ENCODE data around the gene CARMIL1. TPM values are rescaled to one million over a fixed set of nuclear protein-coding genes. Genes with fewer than 3 reads are reported as not detected.

The CARMIL1 gene
- total RNA-seq, 1 donor from 2014 or later = 30.4 TPM

DNA sequence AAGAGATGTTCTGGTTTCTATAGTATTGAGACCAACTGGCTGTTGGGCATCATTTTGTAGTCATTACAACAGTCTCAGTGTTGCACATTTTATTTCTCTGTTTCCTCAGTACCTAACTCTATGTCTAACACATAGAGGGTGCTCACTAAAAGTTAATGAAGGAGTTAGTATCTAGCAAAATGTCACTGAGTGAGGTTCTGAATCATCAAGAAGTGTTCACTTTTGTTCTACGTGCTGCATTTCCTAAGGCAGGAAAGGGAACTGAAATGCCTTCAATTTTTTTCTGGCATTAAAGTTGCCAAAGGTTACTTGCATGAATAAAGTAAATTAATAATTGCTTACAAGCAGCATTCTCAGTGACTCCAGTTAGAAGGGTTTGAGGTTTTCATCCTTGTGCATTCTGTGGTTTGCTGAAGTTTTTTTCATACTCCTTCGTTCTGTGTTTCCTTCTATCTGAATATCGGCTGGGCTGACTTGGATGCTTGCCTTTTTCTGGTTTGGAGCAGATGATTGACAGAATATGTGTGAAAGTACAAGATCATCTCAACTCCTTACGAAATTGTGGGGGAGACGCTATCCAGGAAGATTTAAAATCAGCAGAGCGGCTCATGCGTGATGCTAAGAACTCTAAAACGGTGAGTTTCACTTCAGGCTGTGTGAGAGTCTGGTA lies 258.3 kb downstream of the CARMIL1 start:
- Histone ChIP-seq H3K36me3 (peaks cover 34% of the 10 kb centered on the region), H3K4me1 (no peaks in the 10 kb centered on the region), H3K9me3 (no peaks in the 10 kb centered on the region), H3K27me3 (ENCODE audit: low read depth) (no peaks in the 10 kb centered on the region), H3K4me3 (no peak overlapping the region), H3K27ac (no peak overlapping the region)
- ATAC-seq (no peak), DNase-seq (no peak)
- TF ChIP-seq, protein P1, sequence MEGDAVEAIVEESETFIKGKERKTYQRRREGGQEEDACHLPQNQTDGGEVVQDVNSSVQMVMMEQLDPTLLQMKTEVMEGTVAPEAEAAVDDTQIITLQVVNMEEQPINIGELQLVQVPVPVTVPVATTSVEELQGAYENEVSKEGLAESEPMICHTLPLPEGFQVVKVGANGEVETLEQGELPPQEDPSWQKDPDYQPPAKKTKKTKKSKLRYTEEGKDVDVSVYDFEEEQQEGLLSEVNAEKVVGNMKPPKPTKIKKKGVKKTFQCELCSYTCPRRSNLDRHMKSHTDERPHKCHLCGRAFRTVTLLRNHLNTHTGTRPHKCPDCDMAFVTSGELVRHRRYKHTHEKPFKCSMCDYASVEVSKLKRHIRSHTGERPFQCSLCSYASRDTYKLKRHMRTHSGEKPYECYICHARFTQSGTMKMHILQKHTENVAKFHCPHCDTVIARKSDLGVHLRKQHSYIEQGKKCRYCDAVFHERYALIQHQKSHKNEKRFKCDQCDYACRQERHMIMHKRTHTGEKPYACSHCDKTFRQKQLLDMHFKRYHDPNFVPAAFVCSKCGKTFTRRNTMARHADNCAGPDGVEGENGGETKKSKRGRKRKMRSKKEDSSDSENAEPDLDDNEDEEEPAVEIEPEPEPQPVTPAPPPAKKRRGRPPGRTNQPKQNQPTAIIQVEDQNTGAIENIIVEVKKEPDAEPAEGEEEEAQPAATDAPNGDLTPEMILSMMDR (IDR thresholded peaks at IDR 0.05) = no peak
- intact Hi-C loops (cut with DNase I) = no loop called here

DNA sequence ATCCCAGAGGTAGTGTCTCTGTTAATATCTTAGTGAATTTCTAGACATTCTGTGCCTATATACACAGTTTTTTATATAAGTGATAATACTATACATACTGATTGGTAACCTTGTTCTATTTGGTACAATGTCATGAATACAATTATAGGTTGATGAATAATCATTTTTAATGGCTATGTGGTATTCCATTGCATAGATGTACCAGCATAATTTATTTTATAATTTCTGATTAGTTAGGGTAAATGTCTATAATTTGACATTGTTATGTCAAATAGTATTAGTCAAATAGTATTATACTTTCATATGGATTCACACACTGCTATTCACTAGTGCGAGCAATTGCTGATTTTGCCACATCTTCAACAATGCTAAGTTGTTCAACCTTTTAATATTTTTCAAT lies 262.1 kb downstream of the CARMIL1 start:
- Histone ChIP-seq H3K36me3 (peaks cover 30% of the 10 kb centered on the region), H3K4me3 (no peak overlapping the region), H3K9me3 (no peaks in the 10 kb centered on the region), H3K27ac (no peak overlapping the region), H3K27me3 (ENCODE audit: low read depth) (no peaks in the 10 kb centered on the region), H3K4me1 (no peaks in the 10 kb centered on the region)
- intact Hi-C loops (cut with DNase I) = no loop called here
- TF ChIP-seq, protein P1 (IDR thresholded peaks at IDR 0.05) = no peak
- DNase-seq (no peak), ATAC-seq (no peak)

DNA sequence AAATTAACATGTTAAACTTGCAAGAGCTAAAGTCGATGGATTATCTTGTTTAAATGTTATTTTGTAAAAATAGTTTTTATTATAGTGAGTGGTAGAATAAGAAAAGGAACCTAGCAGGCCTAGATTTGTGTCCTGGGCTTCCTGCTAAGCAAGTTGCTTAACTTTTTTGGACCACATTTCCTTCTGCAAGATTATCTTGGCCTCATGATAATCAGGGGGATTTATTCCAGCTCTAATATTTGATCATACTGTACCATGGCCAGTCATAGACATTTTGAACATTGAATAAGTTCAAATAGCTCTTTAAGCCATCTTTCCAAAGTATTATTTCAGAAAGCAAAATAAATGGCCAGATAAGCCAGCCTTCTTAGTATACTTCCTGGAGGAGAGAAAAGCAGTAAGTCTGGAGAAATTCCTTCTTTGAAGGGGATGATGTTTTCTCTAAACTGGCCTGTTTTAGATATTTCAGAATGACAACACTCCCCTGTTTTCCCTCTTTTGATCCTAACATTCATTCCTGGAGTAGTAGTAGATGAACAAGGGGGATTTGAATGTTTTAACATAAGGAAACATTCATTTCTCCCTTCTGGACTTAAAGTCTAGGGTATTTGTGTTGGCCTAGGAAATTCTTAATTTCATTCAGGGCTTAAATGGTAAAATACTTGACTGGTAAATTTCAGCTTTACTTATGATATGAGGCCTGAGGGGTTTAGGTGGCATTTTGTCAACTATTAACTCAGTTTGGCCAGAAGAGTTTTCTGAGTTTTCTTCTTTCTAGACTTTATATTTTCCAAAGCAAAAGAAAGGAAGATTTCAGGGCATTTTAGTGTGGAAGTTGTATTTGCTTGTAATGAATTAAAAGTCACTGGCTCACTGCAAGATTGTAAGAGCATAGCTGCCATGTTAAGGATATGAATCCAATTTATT lies 264.1 kb downstream of the CARMIL1 start:
- no peak overlapping the region for H3K4me3 ChIP-seq
- no peaks in the 10 kb centered on the region for H3K9me3 ChIP-seq
- H3K27me3 ChIP-seq (ENCODE audit: low read depth) = no peaks in the 10 kb centered on the region
- no peak for ATAC-seq
- intact Hi-C loops (cut with DNase I) = no loop called here
- peaks cover 22% of the 10 kb centered on the region for H3K36me3 ChIP-seq
- no peaks in the 10 kb centered on the region for H3K4me1 ChIP-seq
- TF ChIP-seq, protein P1 (IDR thresholded peaks at IDR 0.05) = no peak
- no peak for DNase-seq
- no peak overlapping the region for H3K27ac ChIP-seq

DNA sequence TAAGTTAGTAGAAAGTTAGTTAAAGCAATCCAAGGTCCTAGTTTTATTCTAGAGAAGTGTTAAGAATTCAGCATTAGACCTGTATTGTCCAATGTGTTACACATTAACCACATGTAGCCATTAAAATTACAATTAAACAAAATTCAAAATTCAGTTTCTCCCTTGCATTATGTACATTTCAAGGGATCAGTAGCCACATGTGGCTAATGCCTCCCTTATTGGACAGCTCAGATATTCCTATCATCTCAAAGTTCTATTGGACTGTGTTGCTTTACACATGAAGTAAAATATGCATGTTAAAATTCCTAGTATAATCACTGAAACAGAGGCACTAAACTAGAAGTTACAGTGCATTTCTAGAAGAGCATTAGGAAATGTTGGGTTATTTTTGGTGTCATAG lies 265.7 kb downstream of the CARMIL1 start:
- no peaks in the 10 kb centered on the region for H3K4me1 ChIP-seq
- H3K27ac ChIP-seq = no peak overlapping the region
- intact Hi-C loops (cut with DNase I) = no loop called here
- no peak for ATAC-seq
- DNase-seq = no peak
- TF ChIP-seq, protein P1 (IDR thresholded peaks at IDR 0.05) = no peak
- H3K36me3 ChIP-seq = peaks cover 7% of the 10 kb centered on the region
- no peaks in the 10 kb centered on the region for H3K27me3 ChIP-seq (ENCODE audit: low read depth)
- no peak overlapping the region for H3K4me3 ChIP-seq
- no peaks in the 10 kb centered on the region for H3K9me3 ChIP-seq

DNA sequence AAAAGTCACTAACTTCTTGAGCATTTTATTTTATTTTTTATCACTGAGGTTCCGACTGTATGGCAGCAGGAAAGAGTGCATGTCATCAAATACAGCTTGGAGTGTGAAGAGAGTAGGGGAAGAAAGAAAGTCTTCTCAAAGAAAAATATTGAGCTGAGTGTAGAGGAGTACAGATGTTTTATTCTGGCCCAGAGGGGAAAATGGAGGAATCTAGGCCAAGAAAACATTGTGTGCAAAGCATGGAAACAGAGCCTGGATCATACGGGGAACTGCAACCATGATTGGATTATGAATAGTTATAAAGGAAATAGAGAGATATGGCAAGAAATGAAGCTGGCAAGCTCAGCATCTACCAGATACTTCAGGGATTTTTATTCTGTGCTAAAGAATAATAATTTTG lies 268.6 kb downstream of the CARMIL1 start:
- TF ChIP-seq, protein P1 (IDR thresholded peaks at IDR 0.05) = no peak
- Histone ChIP-seq H3K4me1 (no peaks in the 10 kb centered on the region), H3K36me3 (no peaks in the 10 kb centered on the region), H3K9me3 (no peaks in the 10 kb centered on the region), H3K27ac (no peak overlapping the region), H3K4me3 (no peak overlapping the region), H3K27me3 (ENCODE audit: low read depth) (no peaks in the 10 kb centered on the region)
- intact Hi-C loops (cut with DNase I) = no loop called here
- DNase-seq (no peak), ATAC-seq (no peak)

Data from lower lobe of right lung (tissue), 2 donors.